DOHH2 (cell line): ENCODE data around the gene TLR5.

ENCODE experiments used
- H3F3A ChIP-seq: fragments of 200-600 bp; sonication (generic), shearing (Covaris generic); 2 replicates; pipeline ENCODE4 v1.6.0; 2016; ENCODE audit warnings: antibody characterized with exemption, mild to moderate bottlenecking; ENCODE audit not compliant: control insufficient read depth, insufficient read depth
- H3K27ac ChIP-seq: fragments of 200-600 bp; sonication (generic); 2 replicates; pipeline ENCODE4 v1.5.1; 2014; ENCODE audit warnings: low read depth, mild to moderate bottlenecking, low read length, moderate library complexity
- H3K27me3 ChIP-seq: fragments of 200-600 bp; sonication (generic); 2 replicates; pipeline ENCODE4 v1.6.1; 2014; ENCODE audit warnings: mild to moderate bottlenecking, low read length, mixed read lengths; ENCODE audit not compliant: control insufficient read depth
- H3K36me3 ChIP-seq: fragments of 200-600 bp; sonication (generic); 2 replicates; pipeline ENCODE4 v1.6.1; 2014; ENCODE audit warnings: mild to moderate bottlenecking, low read length, moderate library complexity, mixed read lengths; ENCODE audit not compliant: control insufficient read depth
- H3K4me1 ChIP-seq: fragments of 200-600 bp; sonication (generic); 2 replicates; pipeline ENCODE4 v1.6.1; 2014; ENCODE audit warnings: mild to moderate bottlenecking, low read length, mixed read lengths; ENCODE audit not compliant: control insufficient read depth
- H3K4me2 ChIP-seq: fragments of 200-600 bp; sonication (generic); 2 replicates; pipeline ENCODE4 v1.6.0; 2014; ENCODE audit warnings: mild to moderate bottlenecking, low read length, moderate library complexity
- H3K4me3 ChIP-seq: fragments of 200-600 bp; sonication (generic); 2 replicates; pipeline ENCODE4 v1.5.1; 2014; ENCODE audit warnings: mild to moderate bottlenecking, low read length, mixed read lengths
- H3K79me2 ChIP-seq: fragments of 200-600 bp; sonication (generic); 2 replicates; pipeline ENCODE4 v1.6.1; 2014; ENCODE audit warnings: mild to moderate bottlenecking, low read length, mixed read lengths; ENCODE audit not compliant: control insufficient read depth
- H3K9me2 ChIP-seq: fragments of 200-600 bp; sonication (generic); replicated peaks from 2 replicates; pipeline ENCODE4 v1.6.1; 2014; ENCODE audit warnings: mild to moderate bottlenecking, low read length, mixed read lengths; ENCODE audit not compliant: control insufficient read depth
- H3K9me3 ChIP-seq: fragments of 200-600 bp; sonication (generic); 2 replicates; pipeline ENCODE4 v1.6.1; 2014; ENCODE audit warnings: antibody characterized with exemption, low read length, mixed read lengths; ENCODE audit not compliant: control insufficient read depth, insufficient read depth
- H4K20me1 ChIP-seq: fragments of 200-600 bp; sonication (generic); 2 replicates; pipeline ENCODE4 v1.6.0; 2014; ENCODE audit warnings: low read depth, mild to moderate bottlenecking, antibody characterized with exemption, low read length, moderate library complexity; ENCODE audit not compliant: control insufficient read depth, insufficient read depth
- CTCF ChIP-seq: fragments of 200-600 bp; sonication (generic); IDR thresholded peaks from one replicate; pipeline ENCODE4 v1.5.1; 2014; ENCODE audit warnings: antibody characterized with exemption, mild to moderate bottlenecking, low read depth, low read length; ENCODE audit not compliant: poor library complexity, severe bottlenecking
- EZH2phosphoT487 ChIP-seq: fragments of 200-600 bp; sonication (generic); IDR thresholded peaks from 2 replicates; pipeline ENCODE4 v1.6.1; 2017; ENCODE audit warnings: borderline replicate concordance, mild to moderate bottlenecking, antibody characterized with exemption, low read length, moderate library complexity, mixed read lengths

TLR5 gene

GRCh38 chr1:223180731-223181321, 37.8 kb upstream of the TLR5 start:
- Histone ChIP-seq H3K79me2 (no peaks in the 10 kb centered on the region), H3K27ac (no peak overlapping the region), H3F3A (no peaks in the 10 kb centered on the region), H3K4me1 (no peaks in the 10 kb centered on the region), H3K9me2 (no peaks in the 10 kb centered on the region), H3K27me3 (0 out of 2 replicates have a peak, but pooled peaks cover 3% of the 10 kb centered on the region), H3K36me3 (no peaks in the 10 kb centered on the region), H3K4me2 (no peak overlapping the region), H3K9me3 (no peaks in the 10 kb centered on the region), H3K4me3 (no peak overlapping the region), H4K20me1 (no peaks in the 10 kb centered on the region)
- TF ChIP-seq CTCF (no peak), EZH2phosphoT487 (no peak)

- TF ChIP-seq EZH2phosphoT487 (no peak), CTCF (no peak)
- H3K36me3 ChIP-seq: no peaks in the 10 kb centered on the region
- no peak overlapping the region for H3K27ac ChIP-seq
- H3K79me2 ChIP-seq: no peaks in the 10 kb centered on the region
- no peaks in the 10 kb centered on the region for H3K4me1 ChIP-seq
- H3K9me2 ChIP-seq: no peaks in the 10 kb centered on the region
- 0 out of 2 replicates have a peak, but pooled peaks cover 3% of the 10 kb centered on the region for H3K27me3 ChIP-seq
- H3K9me3 ChIP-seq: no peaks in the 10 kb centered on the region
- no peaks in the 10 kb centered on the region for H3F3A ChIP-seq
- no peak overlapping the region for H3K4me3 ChIP-seq
- H3K4me2 ChIP-seq: no peak overlapping the region
- H4K20me1 ChIP-seq: no peaks in the 10 kb centered on the region
Measured at GRCh38 chr1:223179786-223180185, 36.7 kb upstream of the TLR5 start.

- H3K4me2 ChIP-seq: no peak overlapping the region
- H3K27me3 ChIP-seq: 0 out of 2 replicates have a peak, but pooled peaks cover 3% of the 10 kb centered on the region
- no peaks in the 10 kb centered on the region for H3K79me2 ChIP-seq
- TF ChIP-seq CTCF: no peak
- no peak for TF ChIP-seq EZH2phosphoT487
- H3K4me3 ChIP-seq: no peak overlapping the region
- H3K9me3 ChIP-seq: no peaks in the 10 kb centered on the region
- no peak overlapping the region for H3K27ac ChIP-seq
- no peaks in the 10 kb centered on the region for H3K4me1 ChIP-seq
- H4K20me1 ChIP-seq: no peaks in the 10 kb centered on the region
- H3K36me3 ChIP-seq: no peaks in the 10 kb centered on the region
- H3F3A ChIP-seq: no peaks in the 10 kb centered on the region
- H3K9me2 ChIP-seq: no peaks in the 10 kb centered on the region
Measured at GRCh38 chr1:223179280-223179679, 36.2 kb upstream of the TLR5 start.
